HG02970 (cell line): ENCODE data around the gene ACSL5.
"Not testable (repeated sequence)": the region's sequence is repeated elsewhere in the genome, so short reads cannot be mapped to it uniquely, and the experiment has no call there.

Experiments
- ATAC-seq: cut with Tn5 transposase; IDR thresholded peaks from one replicate; pipeline ENCODE4 v1.9.1; 2021; ENCODE audit warnings: mild to moderate bottlenecking, moderate library complexity, moderate number of reproducible peaks; ENCODE audit not compliant: unreplicated experiment, low FRiP score

ACSL5 gene

GRCh38 chr10:112348759-112349158, 25.2 kb upstream of the ACSL5 start:
- no peak for ATAC-seq

- no peak for ATAC-seq
These were observed 24.3 kb upstream of the ACSL5 start for GRCh38 chr10:112349521-112350085.

GRCh38 chr10:112351146-112351545, 22.8 kb upstream of the ACSL5 start:
- no peak for ATAC-seq

GRCh38 chr10:112352044-112352443, 21.9 kb upstream of the ACSL5 start:
- no peak for ATAC-seq

GRCh38 chr10:112353046-112353445, 20.9 kb upstream of the ACSL5 start:
- no peak for ATAC-seq

- ATAC-seq = no peak
These were observed 17.2 kb upstream of the ACSL5 start for GRCh38 chr10:112356686-112357085.

- no peak for ATAC-seq
These were observed 14.2 kb upstream of the ACSL5 start for GRCh38 chr10:112359606-112360307.

GRCh38 chr10:112360308-112361270, 13.3 kb upstream of the ACSL5 start:
- ATAC-seq = no peak

- ATAC-seq = no peak
These were observed 11.8 kb upstream of the ACSL5 start for GRCh38 chr10:112361951-112362751.

- ATAC-seq = no peak
These were observed 11.1 kb upstream of the ACSL5 start for GRCh38 chr10:112362833-112363232.

GRCh38 chr10:112363696-112364688, 9.9 kb upstream of the ACSL5 start:
- ATAC-seq = no peak

GRCh38 chr10:112365014-112365432, 8.9 kb upstream of the ACSL5 start:
- ATAC-seq = no peak

- no peak for ATAC-seq
These were observed 8.5 kb upstream of the ACSL5 start for GRCh38 chr10:112365451-112365850.

- ATAC-seq = no peak
These were observed 6.9 kb upstream of the ACSL5 start for GRCh38 chr10:112366992-112367391.

- no peak for ATAC-seq
These were observed 6.4 kb upstream of the ACSL5 start for GRCh38 chr10:112367516-112367915.

- ATAC-seq = peak; percentile 66
These were observed 4.2 kb upstream of the ACSL5 start for GRCh38 chr10:112369495-112370423.

GRCh38 chr10:112370424-112370819, 3.5 kb upstream of the ACSL5 start:
- no peak for ATAC-seq

GRCh38 chr10:112371326-112371725, 2.6 kb upstream of the ACSL5 start:
- ATAC-seq = not testable (repeated sequence)
